Measurements from ENCODE around the gene OR1F1.
"Not testable (repeated sequence)": the region's sequence is repeated elsewhere in the genome, so short reads cannot be mapped to it uniquely, and the experiment has no call there.

OR1F1 gene

DNA sequence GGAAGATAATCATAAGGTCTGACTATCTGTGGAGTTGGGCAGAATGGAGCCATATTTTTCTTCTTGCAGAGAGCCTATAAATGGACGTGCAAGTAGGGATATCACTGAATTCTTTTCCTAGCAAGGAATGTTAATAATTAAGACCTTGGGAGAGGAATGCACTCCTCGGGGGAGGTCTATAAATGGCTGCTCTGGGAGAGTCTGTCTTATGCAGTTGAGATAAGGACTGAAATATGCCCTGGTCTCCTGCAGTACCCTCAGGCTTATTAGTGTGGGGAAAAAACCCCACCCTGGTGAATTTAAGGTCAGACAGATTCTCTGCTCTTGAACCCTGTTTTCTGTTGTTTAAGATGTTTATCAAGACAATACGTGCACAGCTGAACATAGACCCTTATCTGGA lies 17.9 kb downstream of the OR1F1 start:
- DNase-seq, result not testable (repeated sequence)

DNA sequence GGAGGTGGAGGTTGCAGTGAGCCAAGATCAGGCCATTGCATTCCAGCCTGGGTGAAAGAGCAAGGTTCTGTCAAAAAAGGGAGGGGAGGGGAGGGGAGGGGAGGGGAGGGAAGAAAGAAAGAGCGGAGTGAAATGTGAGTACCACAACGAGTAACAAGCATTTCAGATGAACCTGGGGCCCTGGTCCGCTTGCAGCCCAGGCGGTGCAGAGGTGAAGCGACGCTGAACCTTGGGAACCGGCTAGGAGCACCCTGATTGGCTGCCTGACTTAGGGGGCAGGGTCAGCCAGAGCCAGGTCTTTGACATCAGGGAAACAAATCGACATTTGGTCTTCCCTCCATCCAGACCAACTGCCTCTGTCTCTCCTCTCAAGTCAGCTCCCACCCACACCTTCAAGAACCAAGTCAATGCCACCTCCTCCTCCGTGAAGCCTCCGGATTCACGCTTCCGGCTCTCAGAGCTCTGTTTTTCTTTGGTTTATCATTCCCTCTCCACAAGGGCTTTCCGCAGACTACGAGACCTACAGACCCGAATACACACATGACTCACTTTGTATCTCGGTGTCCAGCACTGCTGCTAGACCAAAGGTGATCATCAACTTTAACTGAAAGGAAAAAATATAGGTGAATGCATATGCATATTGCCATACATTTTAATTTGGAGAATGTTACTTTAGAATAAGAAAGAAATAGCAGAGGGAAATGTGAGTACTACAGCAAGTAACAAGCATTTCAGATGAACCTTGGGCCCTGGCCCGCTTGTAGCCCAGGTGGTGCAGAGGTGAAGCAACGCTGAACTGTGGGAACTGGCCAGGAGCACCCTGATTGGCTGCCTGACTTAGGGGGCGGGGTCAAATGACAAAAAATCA lies 19.3 kb downstream of the OR1F1 start:
- DNase-seq, result no peak

DNA sequence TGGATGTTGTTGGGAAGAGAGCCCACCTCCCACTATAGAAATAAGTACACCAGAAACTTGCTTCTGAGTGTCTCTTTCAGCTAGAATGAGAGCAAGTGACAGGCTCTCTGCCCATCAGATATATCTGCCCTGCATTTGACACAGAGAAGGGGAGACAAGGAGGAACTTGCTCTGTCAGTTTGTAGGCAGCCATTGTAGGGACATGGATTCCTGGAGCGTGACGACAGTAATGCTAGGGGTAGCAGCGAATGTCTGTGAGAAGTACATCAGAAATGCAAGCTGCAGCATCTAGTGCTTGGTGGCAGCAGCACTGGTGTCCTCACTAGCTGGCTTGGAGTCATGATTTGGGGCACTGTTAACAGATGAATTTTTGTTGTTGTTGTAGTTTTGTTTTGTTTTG lies 24.0 kb downstream of the OR1F1 start:
- no peak for DNase-seq

DNA sequence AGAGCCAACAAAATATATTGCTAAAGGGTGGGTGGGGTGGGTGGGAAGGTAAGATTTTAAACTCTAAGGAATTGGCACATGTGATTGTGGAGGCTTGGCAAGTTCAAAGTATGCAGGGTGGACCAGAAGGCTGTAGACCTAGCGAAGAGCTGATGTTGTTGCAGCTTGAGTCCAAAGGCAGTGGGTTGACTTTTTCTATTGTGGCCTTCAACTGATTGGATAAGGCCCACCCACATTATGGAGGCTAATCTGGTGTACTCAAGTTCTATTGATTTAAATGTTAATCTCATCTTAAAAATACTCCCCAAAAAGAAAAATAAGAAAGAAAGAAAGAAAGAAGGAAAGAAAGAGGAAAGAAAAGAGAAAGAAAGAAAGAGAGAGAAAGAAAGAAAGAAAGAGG lies 24.6 kb downstream of the OR1F1 start:
- DNase-seq, result no peak

DNA sequence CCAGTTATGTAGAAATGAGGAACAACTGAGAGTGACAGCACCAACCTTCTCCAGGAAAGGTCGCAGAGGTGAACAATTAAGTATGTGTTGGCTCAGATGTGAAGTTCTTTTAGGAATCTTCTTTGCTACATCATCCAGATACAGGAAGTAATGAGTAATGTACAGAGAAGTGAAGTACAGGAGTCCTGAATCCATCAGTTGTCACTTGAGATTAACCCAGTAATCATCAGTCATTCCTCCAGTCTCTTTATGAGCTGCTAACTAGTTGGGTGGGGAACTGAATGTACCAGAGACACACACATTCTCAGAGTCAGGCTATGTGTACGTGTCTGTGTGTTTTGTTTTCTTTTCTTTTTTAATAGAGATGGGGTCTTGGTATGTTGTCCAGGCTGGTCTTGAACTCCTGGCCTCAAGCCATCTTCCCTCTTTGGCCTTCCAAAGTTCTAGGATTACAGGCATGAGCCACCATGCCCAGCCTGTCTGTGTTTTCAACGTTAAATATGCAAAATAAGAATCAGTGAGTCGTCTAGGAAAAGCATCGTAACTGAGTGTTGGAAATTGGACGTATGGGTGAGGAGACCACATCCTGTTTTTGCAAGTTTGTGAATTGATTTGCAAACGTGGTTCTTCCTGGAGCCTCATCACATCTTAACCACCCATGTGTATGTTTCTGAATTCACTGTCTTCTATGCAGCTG lies 27.0 kb downstream of the OR1F1 start:
- peak; percentile 28 for DNase-seq

DNA sequence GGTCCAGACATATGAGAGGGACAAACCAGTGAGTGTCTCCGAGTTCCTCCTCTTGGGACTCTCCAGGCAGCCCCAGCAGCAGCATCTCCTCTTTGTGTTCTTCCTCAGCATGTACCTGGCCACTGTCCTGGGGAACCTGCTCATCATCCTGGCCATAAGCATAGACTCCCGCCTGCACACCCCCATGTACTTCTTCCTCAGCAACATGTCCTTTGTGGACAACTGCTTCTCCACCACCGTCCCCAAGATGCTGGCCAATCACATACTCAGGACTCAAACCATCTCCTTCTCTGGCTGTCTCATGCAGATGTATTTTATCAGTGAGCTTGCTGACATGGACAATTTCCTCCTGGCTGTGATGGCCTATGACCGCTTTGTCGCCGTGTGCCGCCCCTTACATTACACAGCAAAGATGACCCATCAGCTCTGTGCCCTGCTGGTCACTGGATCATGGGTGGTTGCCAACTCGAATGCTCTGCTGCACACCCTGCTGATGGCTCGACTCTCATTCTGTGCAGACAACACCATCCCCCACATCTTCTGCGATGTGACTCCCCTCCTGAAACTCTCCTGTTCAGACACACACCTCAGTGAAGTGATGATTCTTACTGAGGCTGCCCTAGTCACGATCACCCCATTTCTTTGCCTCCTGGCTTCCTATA lies 27.7 kb downstream of the OR1F1 start:
- DNase-seq, result no peak

DNA sequence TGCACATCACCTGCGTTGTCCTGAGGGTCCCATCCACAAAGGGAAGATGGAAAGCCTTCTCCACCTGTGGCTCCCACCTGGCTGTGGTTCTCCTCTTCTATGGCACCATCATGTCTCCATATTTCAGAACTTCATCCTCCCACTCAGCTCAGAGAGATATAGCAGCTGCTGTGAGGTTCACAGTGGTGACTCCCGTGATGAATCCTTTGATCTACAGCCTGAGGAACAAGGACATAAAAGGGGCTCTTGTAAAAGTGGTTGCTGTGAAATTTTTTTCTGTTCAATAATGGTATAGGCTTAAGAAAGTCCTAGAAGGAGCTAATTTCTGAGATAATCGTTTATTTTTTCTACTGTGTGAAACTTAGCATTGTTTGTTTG lies 28.2 kb downstream of the OR1F1 start:
- no peak for DNase-seq

DNA sequence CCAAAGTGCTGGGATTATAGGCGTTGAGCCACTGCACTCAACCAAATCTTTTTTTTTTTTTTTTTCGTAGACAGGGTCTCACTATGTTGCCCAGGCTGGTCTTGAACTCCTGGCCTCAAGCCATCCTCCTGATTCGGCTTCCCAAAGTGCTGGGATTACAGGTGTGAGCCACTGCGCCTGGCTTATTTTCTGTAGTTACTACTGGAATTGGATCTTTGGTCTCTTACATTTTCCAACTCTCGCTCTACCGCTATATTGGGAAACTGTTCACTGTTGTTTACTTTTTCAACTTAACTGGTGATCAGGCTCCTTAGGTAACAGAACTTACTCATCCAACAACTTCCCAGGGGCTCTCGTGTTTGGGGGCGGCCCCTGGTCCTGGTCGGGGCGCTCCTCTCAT lies 32.8 kb downstream of the OR1F1 start:
- no peak for DNase-seq

DNA sequence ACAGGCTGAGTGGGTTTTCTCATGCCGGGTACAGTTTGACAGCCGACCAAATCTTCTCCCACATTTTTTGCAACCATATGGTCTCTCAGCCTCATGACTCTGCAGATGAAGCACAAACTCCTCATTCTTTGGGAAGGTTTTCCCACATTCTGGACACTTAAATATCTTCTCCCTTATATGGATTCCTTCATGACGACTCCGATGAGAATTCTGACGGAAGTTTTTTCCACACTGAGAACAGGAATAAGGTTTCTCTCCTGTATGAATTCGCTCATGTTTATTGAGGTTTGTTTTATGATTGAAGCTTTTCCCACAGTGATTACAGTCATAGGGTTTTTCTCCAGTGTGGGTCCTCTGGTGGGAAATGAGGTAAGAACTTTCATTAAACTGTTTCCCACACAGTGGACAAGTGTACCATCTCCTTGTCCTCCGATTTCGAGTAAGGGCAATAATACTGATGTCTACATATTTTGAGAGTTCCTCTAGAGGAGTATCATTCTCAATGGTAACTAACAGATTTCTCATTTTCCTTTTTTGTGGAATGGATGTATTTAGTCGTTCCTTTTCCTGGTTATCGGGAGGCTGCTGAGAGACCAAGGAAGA lies 36.0 kb downstream of the OR1F1 start:
- no peak for DNase-seq

DNA sequence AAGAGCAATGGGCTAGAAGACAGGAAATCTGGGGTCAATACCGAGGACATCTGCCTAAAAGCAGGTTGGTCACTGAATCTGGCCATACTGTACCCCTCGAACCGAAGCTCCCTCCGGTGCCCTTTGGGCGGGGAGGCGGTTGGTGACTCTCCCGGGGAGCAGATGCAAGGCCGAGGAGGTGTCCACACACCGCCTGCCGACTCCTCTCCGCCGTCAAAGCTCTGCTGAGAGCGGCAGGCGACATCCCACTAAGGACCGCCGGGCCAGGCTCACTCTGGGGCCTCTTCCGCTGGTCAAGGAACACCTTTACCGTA lies 46.5 kb downstream of the OR1F1 start:
- no peak for DNase-seq

DNA sequence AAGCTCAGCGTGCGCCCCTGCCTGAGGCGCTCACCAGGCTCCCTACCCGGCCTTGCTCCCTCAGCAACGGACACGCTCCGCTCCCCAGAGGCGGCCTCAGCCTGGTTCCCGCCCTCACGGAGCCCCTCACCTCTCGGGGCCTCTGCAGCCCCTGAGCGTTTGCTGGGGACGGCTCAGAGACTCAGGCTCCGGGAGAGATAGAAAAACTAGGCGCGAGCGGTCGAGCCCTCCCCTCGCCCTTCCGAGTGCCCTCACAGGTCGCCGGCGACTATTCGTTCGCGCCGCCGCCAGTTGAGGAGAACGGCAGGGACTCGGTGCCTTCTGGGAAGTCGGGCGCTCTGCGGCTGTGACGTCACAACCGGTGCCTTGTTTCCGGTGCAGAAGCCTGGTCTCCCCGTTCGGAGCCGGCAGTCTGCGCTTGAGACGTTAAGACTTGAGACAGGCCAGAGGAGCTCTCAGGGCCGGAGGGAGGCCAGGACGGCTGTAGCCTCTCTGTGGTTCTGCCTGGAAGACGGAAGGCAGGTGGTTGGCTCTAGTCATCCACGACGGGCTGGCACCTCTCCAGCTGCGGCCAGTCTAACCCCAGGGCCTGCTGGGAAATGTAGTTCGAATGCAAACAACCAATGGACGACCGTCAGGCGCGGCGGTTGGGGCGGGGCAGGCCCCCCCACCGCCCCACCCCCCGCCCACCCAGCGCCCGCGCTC lies 47.0 kb downstream of the OR1F1 start, which contains the start of gene ZNF200:
TSS of gene ZNF200 (minus strand) at position 302 of the 705 bp plus-strand sequence. CDS start 1,403 bp downstream, outside the sequence.
- peak; percentile 90 for DNase-seq

DNA sequence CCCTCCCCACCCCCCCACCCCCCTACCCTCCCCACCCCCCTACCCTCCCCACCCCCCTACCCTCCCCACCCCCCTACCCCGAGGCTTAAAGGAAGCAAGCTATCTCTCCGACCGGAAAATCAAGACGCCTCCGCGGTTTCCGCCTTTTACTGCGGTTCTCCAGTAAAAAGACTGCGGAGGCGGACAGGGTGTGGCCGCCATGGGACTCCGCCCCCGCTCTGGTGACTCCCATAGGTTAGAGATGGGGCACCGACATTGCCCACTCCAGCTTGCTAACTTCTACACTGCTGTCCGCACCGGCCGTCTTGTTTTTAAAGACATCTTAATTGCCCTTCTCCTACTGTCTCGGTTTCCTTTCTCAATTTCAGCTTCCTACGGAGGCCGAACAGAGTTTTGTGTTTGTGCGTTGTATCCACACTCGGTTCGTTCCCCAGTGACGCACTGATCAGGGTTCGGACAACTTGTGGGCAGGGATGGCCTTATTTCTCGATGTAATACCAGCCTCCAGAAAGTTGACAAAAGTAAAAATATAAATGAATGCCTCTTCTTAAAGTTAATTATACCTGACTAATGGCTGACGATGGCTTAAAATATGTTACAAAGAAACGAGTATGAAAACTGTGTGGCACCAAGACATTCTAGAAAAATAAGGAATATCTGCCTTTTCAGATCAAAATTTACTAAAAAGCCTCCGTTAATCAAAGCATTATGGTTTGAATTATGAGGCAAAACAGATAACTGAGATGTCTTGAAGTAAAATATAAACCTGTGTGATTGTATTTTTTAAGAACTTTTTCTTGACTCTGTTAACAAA lies 48.1 kb downstream of the OR1F1 start:
- DNase-seq, result peak; percentile 21

DNA sequence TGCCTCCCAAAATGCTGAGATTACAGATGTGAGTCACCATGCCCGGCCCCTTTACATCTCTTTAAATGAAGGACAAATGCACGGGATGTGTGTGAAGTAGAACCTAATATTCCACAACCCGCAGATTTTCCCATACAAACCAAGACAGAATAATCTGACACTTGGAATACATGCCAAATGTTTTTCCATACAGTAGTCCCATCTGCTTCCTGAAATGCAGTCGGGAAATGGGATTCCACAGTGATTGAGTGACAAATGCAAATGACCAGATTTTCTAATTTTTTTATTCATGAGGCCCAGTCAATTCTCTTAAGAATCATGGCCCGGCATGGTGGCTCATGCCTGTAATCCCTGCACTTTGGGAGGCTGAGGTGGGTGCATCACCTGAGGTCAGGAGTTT lies 53.8 kb downstream of the OR1F1 start:
- no peak for DNase-seq

DNA sequence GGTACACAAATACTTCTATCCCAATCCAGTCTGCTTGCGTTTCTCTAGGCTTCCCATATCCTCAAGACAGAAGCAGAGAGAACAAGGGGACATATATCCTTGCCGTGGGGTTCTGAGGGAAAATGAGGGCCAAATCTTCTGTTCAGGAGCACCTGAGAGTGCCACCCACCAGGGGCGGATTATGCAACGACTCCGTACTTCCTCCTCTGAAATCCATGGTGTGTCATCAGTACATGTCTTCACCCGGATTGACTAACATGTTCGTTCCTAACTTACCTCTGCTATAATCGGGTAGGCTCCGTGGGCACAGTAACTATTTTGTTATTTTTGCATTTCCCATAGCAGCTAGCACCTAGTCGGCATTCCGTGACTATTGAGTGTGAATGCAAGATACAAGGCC lies 54.7 kb downstream of the OR1F1 start:
- no peak for DNase-seq

DNA sequence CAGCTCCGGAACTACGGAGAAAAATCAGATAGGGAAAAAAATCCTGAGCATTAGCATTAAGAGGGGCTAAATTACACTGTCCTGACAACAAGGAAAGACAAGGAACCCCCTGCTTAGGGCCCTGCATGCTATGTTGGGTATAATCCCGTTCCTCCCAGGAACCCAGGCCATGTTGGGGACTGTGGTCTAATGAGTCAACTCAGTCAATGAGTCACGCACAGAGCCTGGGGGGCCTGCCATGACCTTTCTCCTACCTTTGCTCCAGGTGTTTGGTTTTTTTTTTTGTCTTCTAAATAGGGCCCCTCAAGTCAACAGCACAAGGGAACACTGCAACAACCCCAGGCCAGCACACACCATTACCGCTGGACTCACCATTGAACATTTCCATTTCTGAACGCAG lies 55.9 kb downstream of the OR1F1 start:
- DNase-seq, result no peak

DNA sequence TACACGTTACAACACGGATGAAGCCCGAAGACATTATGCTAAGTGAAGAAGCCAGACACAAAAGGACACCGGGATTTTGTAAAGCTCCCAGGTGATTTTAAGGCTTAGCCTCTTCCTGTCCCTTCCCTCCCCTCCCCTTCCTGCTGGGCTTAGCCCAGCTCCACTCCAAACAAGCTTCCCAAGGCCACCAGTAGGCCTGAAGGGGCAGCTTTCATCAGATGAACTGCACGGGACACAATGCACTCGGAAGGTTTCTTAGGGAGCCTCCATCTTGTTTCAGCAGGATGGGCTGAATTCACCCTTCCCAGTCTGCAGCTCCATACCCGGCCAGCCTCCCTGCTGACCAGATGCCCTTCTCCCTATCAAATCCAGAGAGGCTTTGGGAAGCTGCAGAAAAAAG lies 58.0 kb downstream of the OR1F1 start:
- no peak for DNase-seq

DNA sequence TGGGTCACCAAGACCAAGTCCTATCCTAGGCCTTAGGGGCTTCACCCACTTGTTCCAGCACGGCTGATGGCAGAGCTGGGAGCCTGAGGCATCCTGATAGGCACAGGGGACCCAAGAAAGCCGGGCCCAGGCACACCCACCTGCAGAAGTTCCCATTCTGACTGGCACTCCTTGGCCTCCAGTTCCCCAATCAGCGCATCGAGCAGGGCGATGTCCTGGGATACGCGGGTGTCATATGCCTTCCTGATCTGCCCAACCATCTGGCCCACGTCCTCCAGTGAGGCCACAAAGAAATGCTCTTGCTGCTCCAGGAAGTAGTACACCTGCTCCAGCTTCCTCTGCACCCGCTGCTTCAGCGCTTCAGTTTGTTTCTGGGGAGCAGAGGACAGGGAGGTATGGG lies 58.9 kb downstream of the OR1F1 start:
- DNase-seq, result no peak

DNA sequence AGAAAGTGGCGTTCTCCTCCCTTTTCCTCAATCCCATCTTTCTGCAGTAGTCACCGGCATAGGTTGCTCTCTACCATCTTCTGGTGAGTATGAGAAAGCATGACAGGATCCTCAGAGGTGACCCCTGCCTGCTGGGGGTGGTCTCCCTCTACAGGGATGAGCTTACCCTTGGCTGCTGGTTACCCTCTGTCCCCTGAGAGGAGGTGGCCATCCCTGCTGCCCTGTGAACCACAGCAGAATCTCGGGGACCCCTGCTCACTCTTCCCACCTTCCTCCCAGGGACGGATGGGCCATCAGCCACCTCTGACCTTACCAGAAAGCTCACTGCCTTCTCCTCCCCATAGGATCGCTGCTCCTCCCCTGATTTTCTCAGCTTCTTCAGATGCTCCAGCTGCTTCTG lies 60.6 kb downstream of the OR1F1 start:
- no peak for DNase-seq

DNA sequence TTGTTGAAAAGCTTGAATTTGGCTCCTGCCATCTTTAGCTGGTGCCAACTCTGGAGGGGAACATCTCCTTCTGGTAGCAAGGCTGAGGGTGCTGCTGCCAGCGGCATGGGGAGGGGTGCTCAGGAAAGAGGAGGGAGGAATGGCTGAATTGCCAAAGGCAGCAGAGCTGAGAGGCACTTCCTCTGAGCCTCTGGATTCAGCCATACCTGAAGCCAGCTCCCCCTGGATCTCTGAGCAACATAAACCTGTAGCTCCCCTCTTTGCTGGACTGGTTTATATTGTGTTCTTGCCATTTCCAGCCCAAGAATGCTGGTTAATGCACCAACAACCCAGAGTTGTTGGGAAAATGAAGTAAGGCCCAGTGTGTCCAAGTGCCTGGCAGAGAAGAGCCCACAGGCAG lies 61.0 kb downstream of the OR1F1 start:
- DNase-seq, result no peak

DNA sequence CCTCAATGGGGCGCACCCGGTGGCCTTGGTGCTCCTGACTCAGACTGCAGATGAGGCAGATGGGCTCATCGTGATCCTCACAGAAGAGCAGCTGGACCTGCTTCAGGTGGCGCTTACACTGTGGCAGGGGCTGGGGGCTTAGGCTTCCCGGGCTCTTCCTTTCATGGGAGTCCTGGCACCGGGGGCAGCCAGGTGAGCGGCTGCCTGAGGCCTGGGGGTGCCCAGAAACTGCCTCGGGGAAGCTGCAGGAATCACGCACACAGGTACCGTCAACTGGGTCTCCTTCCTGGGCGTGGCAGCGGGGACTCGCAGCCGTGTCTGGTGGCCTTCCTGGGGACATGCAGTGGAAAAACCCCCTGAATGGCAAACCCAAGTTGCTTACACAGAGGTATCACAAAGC lies 61.4 kb downstream of the OR1F1 start:
- no peak for DNase-seq

DNA sequence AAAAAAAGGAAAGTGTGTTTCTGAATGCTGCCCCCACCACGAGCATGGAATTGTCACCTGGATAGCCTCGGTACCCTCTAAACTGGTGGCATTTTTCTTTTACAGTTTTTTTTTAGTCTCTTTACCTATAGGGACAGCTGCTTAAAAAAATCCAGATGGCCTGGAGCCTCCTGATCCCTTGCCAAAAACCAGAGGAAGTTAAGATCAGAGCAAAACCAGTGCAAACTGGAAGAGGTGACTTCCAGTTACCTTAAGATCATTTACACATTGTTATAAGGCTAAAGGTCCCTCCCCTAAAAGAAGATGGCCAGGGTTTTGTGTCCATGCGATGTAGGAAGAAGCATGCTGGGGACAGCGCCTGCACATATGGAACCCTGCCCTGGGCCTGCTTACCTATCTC lies 65.0 kb downstream of the OR1F1 start:
- DNase-seq, result no peak

DNA sequence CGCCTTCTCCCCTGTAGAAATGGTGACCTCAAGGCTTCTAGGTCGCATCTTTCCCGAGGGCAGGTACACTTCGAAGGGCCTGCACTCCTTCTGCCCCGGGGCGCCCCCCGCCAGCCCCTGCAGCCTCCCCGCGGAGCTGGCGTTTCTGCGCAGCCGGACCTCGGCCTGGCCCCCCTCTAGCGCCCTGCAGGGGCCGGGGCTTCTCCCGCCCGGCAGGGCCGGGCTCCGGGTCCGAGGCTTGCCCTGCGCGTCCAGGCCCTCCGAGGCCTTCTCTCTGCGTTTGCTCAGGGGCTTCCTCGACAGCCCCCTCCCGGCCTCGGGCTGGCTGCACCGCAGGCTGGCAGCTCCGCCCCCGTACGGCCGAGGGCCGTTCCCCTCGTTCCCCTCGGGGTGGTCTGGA lies 66.3 kb downstream of the OR1F1 start:
- DNase-seq, result no peak

Measured in activated gamma-delta T cell treated with Interleukin-2 at 50 U/mL for 16 hours (primary cell).